Activated CD8-positive, alpha-beta memory T cell treated with anti-CD3 and anti-CD28 coated beads, Interleukin-2, amount 50 U/mL, for 24 hours (primary cell): ENCODE results near the gene PLEKHS1.
"Not testable (repeated sequence)": the region's sequence is repeated elsewhere in the genome, so short reads cannot be mapped to it uniquely, and the experiment has no call there.

Source experiments
- DNase-seq: peaks from one replicate; pipeline ENCODE4 v3.0.0-alpha.2; 2020; ENCODE audit errors: extremely low read depth

PLEKHS1 gene

DNA sequence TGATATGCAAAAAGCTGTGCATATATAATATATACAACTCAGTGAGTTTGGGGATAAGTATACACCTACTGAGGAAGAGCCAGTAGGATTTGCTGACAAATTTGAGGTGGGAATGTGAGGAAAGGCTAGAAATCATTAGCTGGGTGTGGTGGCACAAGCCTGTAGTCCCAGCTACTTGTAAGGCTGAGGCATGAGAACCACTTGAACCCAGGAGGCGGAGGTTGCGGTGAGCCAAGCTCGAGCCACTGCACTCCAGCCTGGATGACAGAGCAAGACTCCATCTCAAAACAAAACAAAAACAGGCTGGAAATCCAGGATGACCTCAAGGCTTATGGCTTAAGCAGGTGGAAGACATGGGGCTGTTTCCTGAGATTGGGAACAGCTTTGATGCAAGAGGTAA, 10.6 kb upstream of the PLEKHS1 start:
- DNase-seq, result no peak

DNA sequence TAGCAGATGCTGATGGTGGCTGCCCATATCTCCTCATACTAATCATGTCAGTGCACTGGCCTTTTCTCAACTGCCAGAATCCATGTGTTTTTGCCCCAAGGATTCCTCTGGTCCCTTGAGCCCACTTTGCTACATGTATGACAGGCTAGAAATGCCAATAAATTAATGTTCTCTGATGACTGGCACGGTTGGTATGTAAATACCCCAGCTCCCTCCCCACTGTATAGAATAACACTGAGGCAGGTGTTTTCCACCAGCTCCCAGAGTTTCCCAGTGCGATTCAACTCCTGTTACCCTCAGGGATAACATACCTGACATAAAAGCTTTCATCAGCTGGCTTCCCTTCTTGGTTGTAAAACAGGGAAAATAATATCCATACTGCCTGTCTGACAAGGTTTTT, 9.0 kb upstream of the PLEKHS1 start:
- no peak for DNase-seq

DNA sequence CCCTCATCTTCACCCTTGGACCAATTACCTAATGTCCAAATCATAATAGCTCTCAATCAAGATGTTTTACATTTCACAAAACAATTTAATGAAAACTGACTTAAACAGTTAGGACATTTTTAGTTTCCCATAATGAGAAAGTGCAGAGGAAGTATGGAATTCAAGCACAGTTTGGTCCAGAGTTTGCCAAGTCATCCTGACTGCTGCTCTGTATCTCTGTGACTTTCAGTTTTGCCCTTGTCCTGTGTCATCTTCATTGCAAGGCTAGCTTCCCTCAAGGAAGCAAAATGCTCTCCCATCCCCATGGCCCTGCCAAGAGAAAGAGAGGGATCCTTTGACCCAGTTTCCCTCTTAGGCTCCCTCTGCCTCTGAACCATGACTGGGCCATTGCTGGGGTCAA, 7.9 kb upstream of the PLEKHS1 start:
- DNase-seq, result no peak

DNA sequence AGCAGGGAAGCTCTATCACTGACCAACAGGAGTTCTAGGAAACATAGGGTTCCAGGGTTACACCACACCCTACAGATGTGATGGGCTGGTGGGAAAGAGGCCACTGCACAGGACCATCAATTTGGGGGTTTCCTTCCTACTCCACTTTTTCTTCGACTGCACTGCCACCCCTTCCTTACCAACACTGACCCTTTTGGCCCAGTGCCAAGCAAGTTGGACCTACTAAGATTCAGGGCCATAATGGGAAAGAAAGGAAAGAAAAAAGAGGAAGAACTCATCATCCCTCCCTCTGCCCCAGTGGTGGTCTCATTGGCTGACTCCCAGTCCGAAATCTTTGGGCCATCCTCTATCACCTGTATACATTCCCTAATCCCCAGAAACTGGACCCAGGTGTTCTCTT, 6.1 kb upstream of the PLEKHS1 start:
- no peak for DNase-seq

DNA sequence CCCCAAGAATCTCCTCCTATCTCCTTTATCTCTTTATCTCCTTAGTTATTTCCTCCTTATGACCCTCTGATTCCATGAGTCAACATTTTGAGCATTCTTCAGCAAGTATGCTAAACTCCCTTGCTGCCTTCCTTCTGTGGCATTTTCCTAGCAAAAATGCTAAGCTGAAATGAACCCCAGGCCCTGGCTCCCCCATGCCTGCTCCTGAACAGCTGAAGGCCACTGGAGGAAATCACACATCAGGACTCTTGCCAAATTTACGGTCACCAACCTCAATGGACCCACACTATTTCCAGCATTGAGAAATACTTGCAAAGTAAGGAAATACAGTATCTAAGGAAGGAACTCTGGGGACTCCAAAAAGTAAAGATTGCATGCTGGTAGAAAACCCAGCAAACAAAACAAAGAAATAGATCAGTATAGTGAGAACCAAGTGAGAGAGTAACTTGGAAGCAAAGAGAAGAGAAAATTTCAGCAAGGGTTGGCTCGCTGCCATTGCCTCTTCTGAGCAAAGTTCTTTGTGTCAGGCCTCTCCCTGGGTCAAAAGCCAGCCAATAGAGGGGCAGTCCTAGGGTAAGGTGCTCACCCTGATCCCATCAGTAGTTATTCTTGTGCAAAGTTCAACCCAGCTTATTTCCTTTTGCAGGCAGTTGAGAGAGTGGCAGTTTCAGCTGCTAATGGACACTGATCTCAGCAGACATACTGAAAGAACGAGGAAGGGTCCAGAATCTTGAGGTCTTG, 5.1 kb upstream of the PLEKHS1 start:
- DNase-seq, result no peak

DNA sequence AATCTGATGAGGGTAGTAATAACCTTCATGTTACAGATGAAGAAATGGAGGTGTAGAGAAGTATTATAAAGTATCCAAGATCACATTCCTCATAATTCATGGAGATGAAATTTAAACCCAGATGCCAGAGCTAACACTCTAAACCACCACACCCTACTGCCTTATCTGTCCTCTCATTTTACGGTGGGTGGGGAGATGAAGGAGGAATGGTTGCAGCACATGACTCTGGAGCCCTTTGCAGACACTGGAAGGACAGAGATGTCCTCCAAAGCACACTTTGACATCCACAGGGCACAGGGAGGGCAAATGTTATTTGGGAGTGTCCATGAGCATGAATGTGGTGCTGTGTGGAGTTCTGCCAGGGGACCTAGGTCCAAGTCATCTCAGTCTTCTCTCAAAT, 1.1 kb downstream of the PLEKHS1 start:
- no peak for DNase-seq

DNA sequence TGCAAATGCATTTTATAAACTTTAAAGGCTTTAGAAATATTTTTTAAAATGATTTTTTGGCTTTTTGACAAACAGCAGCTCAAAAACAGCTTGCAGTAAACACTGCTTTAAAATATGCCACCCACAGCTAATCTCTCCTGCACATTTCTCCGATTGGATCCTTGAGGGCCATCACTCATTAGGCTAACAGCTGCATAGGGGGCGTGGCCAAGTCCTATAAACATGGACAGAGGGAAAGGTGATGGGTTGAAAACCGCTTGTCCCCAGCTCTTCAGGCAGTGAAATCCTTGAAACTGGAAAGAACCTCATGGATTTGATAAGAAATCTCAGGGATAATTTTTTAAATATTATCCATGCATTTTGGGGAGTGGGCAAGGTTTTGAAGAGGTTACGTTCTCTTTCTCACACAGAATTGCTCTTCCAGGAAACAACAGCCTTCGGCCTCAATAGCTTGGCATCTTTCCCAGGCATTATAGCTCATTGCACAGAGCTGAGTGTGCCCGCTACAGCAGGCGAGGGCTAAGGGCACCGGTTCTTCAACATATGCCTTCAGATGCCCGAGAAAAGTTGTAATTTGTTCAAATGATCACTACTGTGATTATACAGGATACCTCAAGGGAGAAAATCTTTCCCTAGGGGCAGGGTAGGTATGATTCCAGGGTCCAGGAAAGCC, 1.7 kb downstream of the PLEKHS1 start:
- DNase-seq, result no peak

DNA sequence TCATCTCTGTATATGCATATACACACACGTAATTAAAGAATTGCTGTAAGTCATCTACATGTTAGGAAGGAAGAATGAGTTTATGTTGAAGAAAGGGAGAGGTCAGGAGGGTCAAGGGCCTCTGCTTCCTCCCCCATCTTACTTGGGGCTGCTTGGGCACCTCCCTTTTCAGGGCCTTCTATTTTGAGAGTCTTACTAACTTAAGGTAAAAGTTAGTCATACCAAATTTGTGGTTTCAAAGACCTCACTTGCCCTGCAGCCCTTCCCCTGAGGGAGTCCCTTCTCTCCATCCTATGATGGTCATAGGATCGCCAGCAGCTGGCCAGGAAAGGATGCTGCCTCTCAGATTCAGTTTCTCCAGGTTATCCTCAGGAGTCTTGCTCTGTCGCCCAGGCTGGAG, 2.6 kb downstream of the PLEKHS1 start:
- DNase-seq, result no peak

DNA sequence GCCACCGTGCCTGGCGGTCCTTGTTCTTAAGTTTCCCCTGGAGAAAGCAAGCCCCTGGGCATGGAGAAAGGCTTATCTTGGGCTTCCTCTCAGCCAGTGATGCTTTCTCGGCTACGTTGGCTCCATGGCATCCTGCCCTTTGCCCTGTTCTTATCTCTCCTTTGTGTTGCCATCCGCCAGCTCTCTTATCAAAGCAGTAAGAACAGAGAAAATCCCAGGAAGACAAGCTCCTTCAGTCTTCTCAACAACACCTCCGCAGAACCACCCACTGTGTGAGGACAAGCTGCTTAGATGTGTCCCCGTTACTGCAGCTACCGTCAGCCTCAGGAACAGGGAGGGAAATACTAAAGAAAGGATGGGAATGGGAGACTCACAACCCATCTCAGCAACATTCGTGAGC, 3.3 kb downstream of the PLEKHS1 start:
- DNase-seq, result no peak

DNA sequence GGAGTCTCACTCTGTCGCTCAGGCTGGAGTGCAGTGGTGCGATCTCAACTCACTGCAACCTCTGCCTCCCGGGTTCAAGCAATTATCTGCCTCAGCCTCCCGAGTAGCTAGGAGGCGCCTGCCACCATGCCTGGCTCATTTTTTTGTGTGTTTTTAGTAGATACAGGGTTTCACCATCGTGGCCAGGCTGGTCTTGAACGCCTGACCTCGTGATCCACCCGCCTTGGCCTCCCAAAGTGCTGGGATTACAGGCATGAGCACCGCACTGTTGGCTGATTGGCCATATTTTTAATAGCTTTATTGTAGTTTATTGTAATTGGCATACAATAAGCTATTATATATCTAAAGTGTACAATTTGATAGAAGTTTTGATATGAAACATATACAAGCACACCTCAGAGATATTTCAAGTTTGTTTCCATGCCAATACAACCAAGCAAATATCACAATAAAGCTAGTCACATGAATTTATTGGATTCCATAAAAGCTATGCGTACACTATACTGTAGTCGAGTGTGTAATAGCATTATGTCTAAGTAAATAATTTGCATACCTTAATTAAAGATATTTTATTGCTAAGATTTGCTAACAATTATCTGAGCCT, 5.6 kb downstream of the PLEKHS1 start:
- no peak for DNase-seq

DNA sequence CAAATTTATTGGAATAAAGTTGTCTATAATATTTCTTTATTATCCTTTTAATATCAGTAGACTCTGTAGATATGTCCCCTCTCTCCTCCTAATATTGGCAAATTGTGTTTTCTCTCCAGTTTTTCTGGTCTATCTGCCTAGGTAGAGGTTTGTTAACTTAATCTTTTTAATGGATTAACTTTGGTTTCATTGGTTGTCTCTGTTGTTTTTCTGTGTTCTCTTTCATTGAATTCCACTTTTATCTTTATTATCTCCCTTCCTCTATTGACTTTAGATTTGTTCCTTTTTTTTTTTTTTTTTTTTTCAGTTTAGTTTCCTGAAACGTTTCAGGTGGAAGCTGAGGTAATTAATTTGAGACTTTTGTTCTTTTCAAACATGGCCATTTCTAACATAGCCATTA, 10.6 kb downstream of the PLEKHS1 start:
- no peak for DNase-seq

DNA sequence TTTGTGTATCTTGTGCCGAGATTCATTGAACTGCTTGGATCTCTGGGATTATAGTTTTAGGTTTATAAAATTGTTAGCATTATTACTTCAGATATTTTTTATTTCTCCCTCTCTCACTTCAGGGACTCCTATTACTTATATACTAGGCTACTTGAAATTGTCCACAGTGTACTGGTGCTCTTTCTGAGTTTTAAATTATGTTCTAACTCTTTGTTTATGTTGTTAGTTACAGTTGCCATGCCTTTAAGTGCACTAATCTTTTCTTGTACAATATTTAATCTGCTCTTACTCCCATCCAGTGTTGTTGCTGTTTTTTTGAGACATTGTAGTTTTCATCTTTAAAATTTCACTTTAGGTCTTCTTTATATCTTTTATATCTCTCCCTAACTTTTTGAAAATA, 13.1 kb downstream of the PLEKHS1 start:
- no peak for DNase-seq

DNA sequence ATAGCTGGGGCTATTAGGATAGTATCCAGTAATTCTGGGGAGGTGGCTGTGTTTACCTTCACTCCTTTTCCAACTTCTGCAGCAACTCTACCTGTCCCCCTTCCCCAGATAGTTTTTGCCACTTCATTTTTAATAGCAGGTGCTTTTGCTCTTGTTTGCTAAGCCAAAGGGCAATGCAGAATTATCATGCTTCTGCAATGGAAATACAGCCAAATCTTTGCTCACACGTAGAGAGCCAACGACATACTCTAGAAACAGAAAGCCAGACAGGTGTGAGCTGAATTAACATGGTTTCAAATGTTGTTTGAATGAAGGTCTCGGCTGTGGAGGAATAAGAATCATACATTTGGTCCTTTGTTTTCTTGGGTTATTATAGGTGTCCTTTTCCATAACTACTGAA, 14.4 kb downstream of the PLEKHS1 start:
- no peak for DNase-seq

DNA sequence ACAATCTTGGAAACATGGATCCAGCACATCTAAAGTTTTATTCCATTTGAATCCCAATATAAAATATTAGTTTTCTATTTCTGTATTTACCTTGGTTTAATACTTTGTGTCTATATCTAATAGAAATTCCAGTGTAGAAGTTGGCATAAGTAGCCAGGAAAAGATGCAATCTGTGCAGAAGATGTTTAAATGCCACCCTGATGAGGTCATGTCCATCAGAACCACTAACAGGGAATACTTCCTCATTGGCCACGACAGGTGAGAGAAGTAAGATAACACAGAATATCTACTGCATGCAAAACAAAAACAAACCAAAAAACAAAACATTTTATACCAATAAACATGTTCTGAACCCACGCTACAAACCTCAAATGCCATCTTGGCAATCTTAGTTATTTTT, 15.7 kb downstream of the PLEKHS1 start:
- no peak for DNase-seq

DNA sequence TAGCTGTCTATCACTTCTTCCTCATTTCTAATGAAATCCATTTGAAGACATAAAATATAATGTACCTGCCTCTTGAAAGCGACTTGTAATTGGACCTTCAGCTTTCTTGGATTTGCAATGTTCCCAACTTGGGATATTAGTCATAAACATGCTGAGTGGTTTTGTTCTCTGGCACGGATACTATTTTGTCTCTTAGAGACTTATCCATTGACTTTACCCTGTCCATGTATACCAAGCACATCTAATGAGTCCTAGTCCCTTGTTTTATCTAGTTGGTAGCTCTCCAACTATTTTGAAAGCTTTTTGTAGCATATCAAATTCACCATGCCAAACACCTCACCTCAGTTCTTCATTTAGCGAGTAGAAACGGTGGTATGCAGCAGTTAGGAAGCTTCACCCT, 18.9 kb downstream of the PLEKHS1 start:
- DNase-seq, result no peak

DNA sequence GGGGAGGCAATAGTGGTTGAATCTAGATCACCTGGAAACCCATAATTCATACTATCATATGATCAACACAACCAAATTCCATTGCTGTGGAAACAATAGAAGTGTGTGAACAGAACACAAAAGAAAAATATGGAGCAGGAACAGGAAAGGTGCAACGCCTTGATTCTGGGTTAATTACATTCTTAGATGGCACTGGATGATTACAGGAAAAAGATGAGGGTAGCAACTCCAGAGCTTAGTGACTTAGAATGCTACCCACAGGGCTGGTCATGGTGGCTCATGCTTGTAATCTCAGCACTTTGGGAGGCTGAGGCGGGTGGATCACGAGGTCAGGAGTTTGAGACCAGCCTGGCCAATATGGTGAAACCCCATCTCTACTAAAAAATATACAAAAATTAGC, 19.6 kb downstream of the PLEKHS1 start:
- not testable (repeated sequence) for DNase-seq

DNA sequence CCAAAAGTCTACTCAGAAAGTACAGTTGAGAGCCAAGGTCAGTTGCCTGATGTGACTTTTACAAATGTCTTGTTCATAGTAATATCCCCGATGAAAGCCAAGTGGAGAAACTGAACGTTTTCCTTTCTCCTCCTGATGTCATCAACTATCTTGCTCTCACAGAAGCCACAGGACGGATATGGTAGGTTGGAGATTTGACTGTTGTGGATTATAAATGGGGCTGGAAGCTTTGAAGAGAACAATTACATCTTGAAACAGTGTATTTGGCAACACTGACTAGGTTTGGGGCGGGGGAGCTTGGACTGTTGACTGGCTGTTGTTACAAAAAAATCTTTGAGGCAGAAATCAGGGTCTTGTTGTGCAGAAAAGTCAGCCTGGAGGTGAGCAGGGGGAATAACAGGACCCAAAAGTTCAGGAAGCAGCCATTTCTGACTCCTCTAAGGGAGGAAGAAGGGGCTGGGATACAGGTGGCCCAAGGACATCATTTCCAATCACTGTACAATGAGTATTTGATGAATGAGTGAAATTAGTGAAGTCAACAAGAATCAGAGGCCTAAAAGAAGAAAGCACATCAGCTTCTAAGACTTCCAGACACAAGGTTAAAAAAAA, 24.3 kb downstream of the PLEKHS1 start:
- DNase-seq, result no peak

DNA sequence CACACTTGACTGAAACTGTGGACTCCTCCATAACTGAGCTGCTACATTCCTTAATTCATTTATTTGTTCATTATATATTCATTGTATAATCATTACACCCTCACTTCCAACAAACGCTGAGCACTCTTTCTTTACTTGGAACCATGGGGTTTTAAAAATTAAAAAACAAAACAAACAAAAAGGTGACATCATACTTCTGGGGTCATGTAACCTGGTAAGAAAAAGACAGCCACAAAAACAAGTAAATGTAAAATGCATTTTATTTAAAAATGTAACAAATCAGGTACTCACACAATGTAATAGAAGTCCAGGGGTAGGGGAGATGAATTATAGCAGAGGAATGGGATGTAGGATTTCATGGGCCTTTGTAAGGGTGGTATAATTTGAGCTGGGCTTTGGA, 25.1 kb downstream of the PLEKHS1 start:
- no peak for DNase-seq

DNA sequence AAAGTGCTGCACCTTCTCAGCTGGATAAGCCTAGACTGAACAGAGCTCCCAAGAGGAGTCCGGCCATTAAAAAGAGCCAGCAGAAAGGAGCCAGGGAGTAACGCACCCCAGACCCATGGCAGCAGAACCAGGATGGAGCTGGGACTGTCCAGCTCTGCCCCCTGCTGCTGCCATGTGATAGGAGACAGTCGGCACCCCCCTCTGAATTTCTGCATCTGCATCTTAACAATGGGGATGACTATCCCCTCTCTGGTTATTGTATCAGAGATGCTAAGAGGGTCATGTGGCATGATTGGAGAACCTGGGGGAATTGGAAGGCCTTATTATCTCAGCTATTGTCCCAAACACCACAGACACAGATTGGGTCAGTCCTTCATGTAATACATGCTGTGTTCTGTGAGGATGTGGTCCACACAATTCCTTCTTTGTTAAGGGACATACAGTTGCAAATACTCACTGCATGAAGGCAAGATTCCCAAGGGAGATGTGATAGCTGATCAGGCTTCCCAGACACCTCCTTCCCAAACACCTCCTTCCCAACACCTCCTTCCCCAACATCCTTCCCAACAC, 29.3 kb downstream of the PLEKHS1 start:
- no peak for DNase-seq

DNA sequence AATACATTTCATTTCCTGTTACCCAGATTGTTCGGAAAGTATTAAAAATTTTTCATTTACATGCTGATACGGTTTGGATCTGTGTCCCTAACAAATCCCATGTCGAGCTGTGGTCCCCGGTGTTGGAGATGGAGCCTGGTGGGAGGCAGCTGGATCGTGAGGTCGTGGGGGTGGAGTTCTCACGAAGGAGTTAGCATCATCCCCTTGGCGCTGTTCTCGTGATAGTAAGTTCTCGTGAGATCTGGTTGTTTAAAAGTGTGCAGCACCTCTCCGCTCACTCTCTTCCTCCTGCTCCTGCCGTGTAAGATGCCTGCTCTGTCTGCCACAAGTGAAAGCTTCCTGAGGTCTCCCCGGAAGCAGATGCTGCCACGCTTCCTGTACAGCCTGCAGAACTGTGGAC, 30.9 kb downstream of the PLEKHS1 start:
- no peak for DNase-seq

DNA sequence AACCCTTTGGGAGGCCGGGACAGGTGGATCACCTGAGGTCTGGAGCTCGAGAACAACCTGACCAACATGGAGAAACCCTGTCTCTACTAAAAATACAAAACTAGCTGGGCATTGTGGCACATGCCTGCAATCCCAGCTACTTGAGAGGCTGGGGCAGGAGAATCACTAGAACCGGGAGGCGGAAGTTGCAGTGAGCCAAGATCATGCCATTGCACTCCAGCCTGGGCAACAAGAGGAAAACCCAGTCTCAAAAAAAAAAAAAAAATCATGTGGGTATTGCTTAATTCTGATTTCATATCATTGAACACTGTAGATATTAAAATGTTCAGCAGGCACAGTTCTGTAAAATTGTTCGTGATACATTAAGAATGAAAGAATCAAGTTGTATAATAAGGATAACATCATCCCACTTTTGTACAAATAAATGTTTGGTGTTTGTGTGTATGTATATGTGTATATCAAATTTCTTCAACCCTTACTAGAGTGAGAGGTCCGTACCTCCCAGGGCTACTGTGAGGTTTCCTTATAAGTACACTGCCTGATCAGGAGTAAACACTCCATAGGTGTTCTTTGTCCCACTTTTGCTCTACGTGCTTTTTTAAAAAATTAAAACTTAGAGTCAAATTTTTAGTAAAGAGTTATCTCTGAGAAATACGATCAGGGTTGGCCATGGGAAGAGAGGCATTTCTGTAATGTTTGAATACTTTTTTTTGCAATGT, 31.7 kb downstream of the PLEKHS1 start:
- no peak for DNase-seq

DNA sequence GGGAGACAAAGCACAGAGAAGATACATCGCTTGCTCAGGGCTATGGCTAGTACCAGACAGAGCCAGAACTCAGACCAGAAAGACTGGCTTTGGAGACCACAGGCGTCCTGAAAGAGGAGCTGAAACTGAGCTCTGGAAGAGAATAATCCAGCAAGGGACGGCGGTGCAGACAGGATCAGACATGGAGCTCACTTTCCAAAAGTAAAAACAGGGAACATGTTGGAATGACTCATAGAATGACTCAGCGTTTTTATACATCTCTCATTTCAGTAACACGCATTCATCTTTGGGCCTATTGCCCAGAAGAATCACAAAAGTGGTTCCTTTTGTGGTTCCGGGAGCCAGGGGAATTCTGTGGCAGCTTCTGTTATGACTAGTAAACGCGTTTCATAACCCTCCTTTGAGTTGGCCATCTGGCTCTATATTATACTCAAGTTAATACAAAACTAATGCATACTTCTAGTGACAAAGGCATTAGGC, 37.2 kb downstream of the PLEKHS1 start:
- DNase-seq, result no peak
